IPS-18c (cell line): ENCODE data around the gene TAB2.

Experiments
- H3K4me3 ChIP-seq: 2 replicates; pipeline ENCODE4 v1.7.0; 2013; ENCODE audit warnings: low read depth, mild to moderate bottlenecking, low read length, moderate library complexity; ENCODE audit not compliant: insufficient read depth
- H3K9me3 ChIP-seq: one replicate; pipeline ENCODE4 v1.6.1; 2013; ENCODE audit warnings: mild to moderate bottlenecking, low read length, moderate library complexity; ENCODE audit not compliant: control insufficient read depth, insufficient read depth

TAB2 gene

GRCh38 chr6:149414821-149415220 is 97.3 kb downstream of the TAB2 start:
- H3K4me3 ChIP-seq: no peak overlapping the region

GRCh38 chr6:149419696-149420404 is 102.3 kb downstream of the TAB2 start:
- no peak overlapping the region for H3K4me3 ChIP-seq
- no peaks in the 10 kb centered on the region for H3K9me3 ChIP-seq

More at GRCh38 chr6:149414821-149415220, 97.3 kb downstream of the TAB2 start:
- H3K9me3 ChIP-seq: no peaks in the 10 kb centered on the region

GRCh38 chr6:149421132-149421531 is 103.6 kb downstream of the TAB2 start:
- no peak overlapping the region for H3K4me3 ChIP-seq
- no peaks in the 10 kb centered on the region for H3K9me3 ChIP-seq

GRCh38 chr6:149422581-149422980 is 105.1 kb downstream of the TAB2 start:
- H3K4me3 ChIP-seq: no peak overlapping the region
- no peaks in the 10 kb centered on the region for H3K9me3 ChIP-seq

GRCh38 chr6:149423964-149424440 is 106.5 kb downstream of the TAB2 start:
- H3K9me3 ChIP-seq: no peaks in the 10 kb centered on the region
- no peak overlapping the region for H3K4me3 ChIP-seq

GRCh38 chr6:149425224-149425623 is 107.7 kb downstream of the TAB2 start:
- no peaks in the 10 kb centered on the region for H3K9me3 ChIP-seq
- no peak overlapping the region for H3K4me3 ChIP-seq

- Histone ChIP-seq H3K4me3 (no peak overlapping the region), H3K9me3 (no peaks in the 10 kb centered on the region)
Observed at GRCh38 chr6:149425754-149426153, 108.2 kb downstream of the TAB2 start.

- no peaks in the 10 kb centered on the region for H3K9me3 ChIP-seq
- H3K4me3 ChIP-seq: no peak overlapping the region
Observed at GRCh38 chr6:149428606-149429005, 111.1 kb downstream of the TAB2 start.

- Histone ChIP-seq H3K4me3 (no peak overlapping the region), H3K9me3 (no peaks in the 10 kb centered on the region)
Observed at GRCh38 chr6:149429427-149430360, 112.2 kb downstream of the TAB2 start.

- H3K9me3 ChIP-seq: no peaks in the 10 kb centered on the region
- no peak overlapping the region for H3K4me3 ChIP-seq
Observed at GRCh38 chr6:149431905-149432775, 114.6 kb downstream of the TAB2 start.

GRCh38 chr6:149433405-149433804 is 115.9 kb downstream of the TAB2 start:
- Histone ChIP-seq H3K9me3 (no peaks in the 10 kb centered on the region), H3K4me3 (no peak overlapping the region)

- Histone ChIP-seq H3K4me3 (no peak overlapping the region), H3K9me3 (no peaks in the 10 kb centered on the region)
Observed at GRCh38 chr6:149433881-149434280, 116.4 kb downstream of the TAB2 start.

- no peaks in the 10 kb centered on the region for H3K9me3 ChIP-seq
- H3K4me3 ChIP-seq: no peak overlapping the region
Observed at GRCh38 chr6:149435919-149436586, 118.5 kb downstream of the TAB2 start.

GRCh38 chr6:149436647-149437046 is 119.1 kb downstream of the TAB2 start:
- Histone ChIP-seq H3K4me3 (no peak overlapping the region), H3K9me3 (no peaks in the 10 kb centered on the region)

GRCh38 chr6:149437212-149437611 is 119.7 kb downstream of the TAB2 start:
- H3K4me3 ChIP-seq: no peak overlapping the region
- no peaks in the 10 kb centered on the region for H3K9me3 ChIP-seq

- H3K9me3 ChIP-seq: no peaks in the 10 kb centered on the region
- H3K4me3 ChIP-seq: no peak overlapping the region
Observed at GRCh38 chr6:149438855-149439254, 121.3 kb downstream of the TAB2 start.

- Histone ChIP-seq H3K9me3 (no peaks in the 10 kb centered on the region), H3K4me3 (no peak overlapping the region)
Observed at GRCh38 chr6:149439626-149440025, 122.1 kb downstream of the TAB2 start.
